Stimulated activated naive B cell treated with anti-CD40 and anti-IgM and Interleukin-4, amounts not matched to agents 10 μg/mL and 1 μg/mL and 100 μg/mL, for 72 hours (primary cell): ENCODE measurements around the gene STK17A.
"Not testable (repeated sequence)": the region's sequence is repeated elsewhere in the genome, so short reads cannot be mapped to it uniquely, and the experiment has no call there.

Source experiments
- ATAC-seq, 2 donors: fragments of 150-1000 bp; cut with Tn5 transposase; replicated peaks; 2 replicates each; pipeline ENCODE4 v1.10.0; 2021; ENCODE audit warnings: moderate library complexity in 1 of 2
- DNase-seq: peaks from one replicate; pipeline ENCODE4 v3.0.0; 2021
- H3K27ac Mint-ChIP-seq: one replicate; pipeline ENCODE4 v1.8.0; 2022; ENCODE audit warnings: mild to moderate bottlenecking, mixed read lengths
- H3K27me3 Mint-ChIP-seq, 2 donors: one replicate each; pipeline ENCODE4 v1.8.0; 2022; ENCODE audit warnings: mixed read lengths in 2 of 2
- H3K36me3 Mint-ChIP-seq, 2 donors: one replicate each; pipeline ENCODE4 v1.8.0; 2022; ENCODE audit warnings: mixed read lengths in 2 of 2, mild to moderate bottlenecking in 1 of 2
- H3K4me1 Mint-ChIP-seq, 2 donors: one replicate each; pipeline ENCODE4 v1.8.0; 2022; ENCODE audit warnings: mixed read lengths in 2 of 2, mild to moderate bottlenecking in 1 of 2
- H3K4me3 Mint-ChIP-seq, 2 donors: one replicate each; pipeline ENCODE4 v1.8.0; 2022; ENCODE audit warnings: mild to moderate bottlenecking in 2 of 2, mixed read lengths in 2 of 2, moderate library complexity in 1 of 2
- H3K9me3 Mint-ChIP-seq, 2 donors: one replicate each; pipeline ENCODE4 v1.8.0; 2022; ENCODE audit warnings: mixed read lengths in 2 of 2, mild to moderate bottlenecking in 1 of 2

STK17A gene

DNA sequence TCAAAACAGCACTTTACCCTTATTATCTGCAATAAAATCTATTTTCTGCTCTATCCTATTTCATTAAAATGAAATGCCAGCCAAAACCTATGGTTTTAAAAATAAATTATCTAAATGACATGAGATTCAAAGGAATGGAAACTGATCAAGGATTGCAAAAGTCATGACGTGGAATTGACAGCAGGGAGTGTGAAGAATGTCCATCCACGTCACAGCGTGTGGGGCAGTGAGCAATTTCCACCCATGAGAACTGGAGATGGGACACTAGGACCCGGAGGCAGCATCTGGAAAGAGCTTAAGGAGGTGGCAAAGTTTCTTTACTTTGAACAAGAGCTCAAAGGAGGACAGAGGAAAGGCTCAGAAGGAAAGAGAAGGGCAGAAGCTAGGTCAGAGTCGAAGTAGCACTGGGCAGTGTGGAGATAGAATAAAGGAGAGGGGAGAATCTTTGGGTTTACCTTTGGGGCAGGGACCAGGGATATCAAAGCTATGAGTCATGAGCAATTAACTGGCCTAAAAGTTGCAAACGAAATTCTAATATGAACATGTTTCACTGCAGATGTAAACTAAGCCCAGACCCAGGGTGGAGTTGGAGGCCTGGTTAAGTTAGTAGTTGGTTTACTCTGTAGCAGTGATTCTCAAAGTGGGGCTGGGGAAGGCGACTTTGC lies 24.9 kb upstream of the STK17A start:
- ATAC-seq (no peak), DNase-seq (no peak)
- peaks cover 34 to 39% of the 10 kb centered on the region in 2 donors for H3K27me3 Mint-ChIP-seq
- H3K36me3 Mint-ChIP-seq = no peaks in the 10 kb centered on the region
- no peak overlapping the region for H3K27ac Mint-ChIP-seq
- no peaks in the 10 kb centered on the region for H3K9me3 Mint-ChIP-seq
- H3K4me3 Mint-ChIP-seq = no peak overlapping the region
- no peaks in the 10 kb centered on the region for H3K4me1 Mint-ChIP-seq

DNA sequence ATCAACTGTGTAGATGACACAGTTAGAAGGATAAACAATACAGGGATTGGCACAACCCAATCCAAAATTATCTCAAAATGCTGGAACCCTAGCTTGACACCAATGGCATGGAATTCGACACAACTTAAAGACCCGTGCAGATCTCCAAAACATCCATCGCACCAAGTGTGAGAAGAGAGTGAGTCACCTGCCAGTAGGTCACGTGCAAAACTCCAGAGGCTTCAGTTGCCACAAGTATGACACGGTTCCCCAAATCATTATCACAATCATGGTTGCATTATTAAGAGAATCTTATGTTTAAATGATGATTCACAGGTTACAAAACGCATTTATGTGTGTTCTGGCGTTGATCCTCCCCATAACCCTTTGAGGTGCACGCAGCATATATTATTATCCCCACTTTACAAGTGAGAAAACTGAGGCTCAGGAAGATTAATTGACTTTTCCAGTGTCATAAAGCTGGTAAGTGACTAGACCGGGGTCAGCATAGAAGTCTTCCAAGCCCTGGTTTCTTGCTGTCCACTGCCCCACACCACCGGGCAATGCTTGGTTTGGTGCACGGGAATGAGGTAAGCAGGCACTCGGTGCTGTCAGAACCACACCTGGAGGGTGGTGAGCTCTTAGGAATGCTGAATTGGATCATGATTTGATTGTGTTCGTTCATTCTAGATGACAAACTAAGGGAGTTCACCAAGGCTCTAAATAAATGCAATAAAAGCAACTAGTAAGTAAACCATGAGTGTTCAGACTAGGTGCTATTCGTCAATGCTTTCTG lies 23.6 kb upstream of the STK17A start:
- H3K27me3 Mint-ChIP-seq = peaks cover 35 to 45% of the 10 kb centered on the region in 2 donors
- H3K36me3 Mint-ChIP-seq = no peaks in the 10 kb centered on the region
- ATAC-seq (no peak), DNase-seq (no peak)
- no peaks in the 10 kb centered on the region for H3K4me1 Mint-ChIP-seq
- no peak overlapping the region for H3K4me3 Mint-ChIP-seq
- H3K27ac Mint-ChIP-seq = no peak overlapping the region
- H3K9me3 Mint-ChIP-seq = no peaks in the 10 kb centered on the region

DNA sequence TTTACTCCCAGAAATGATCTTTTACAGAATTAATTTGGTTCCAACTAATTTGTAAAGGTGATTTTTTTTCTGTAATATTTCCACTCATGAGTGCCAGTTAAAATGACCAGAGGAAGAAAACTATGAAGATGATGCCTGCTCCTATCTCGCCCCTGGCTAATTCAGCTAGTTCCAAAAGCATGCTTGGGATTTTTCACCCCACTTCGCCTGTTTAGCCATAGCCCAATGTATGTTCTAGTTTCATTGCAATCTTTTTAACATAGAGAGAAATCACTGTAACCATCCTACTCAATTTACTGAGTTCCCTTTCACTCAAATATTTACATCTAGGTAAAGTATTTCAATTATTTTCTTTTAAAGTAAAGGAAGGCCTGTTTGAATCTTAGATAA lies 23.0 kb upstream of the STK17A start:
- no peaks in the 10 kb centered on the region for H3K4me1 Mint-ChIP-seq
- ATAC-seq (no peak), DNase-seq (no peak)
- H3K36me3 Mint-ChIP-seq = no peaks in the 10 kb centered on the region
- H3K4me3 Mint-ChIP-seq = no peak overlapping the region
- no peaks in the 10 kb centered on the region for H3K9me3 Mint-ChIP-seq
- no peak overlapping the region for H3K27ac Mint-ChIP-seq
- H3K27me3 Mint-ChIP-seq = peaks cover 31 to 43% of the 10 kb centered on the region in 2 donors

DNA sequence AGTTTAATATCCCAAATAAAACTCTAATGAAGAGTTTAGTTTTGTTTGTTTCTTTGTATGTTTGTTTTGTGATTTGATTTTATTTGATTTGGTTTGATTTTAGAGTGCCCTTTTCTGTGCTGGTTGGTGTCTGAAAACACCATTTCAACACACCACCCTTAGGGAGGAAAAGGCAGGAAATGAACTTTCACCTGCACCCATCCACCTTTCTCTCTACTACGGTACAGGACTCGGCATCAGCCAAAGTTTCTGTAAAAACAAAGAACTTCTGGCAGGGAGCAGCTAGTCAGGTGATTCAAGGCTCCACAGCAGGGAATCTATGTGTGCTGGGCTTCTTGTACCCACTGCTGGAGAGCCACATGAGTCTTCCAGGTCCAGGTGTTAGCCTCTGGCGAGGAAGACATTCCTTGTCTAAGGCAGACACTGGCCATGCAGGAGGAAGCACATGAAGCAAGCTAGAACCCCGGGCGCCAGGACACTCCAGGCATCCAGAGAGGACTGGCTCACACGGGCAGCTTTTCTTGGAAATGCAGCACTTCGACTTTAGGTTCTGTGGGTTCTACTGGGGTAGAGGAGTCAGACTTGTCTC lies 22.1 kb upstream of the STK17A start:
- Mint-ChIP-seq H3K4me3 (no peak overlapping the region), H3K27me3 (peaks cover 32 to 45% of the 10 kb centered on the region in 2 donors), H3K36me3 (no peaks in the 10 kb centered on the region), H3K27ac (no peak overlapping the region), H3K4me1 (no peaks in the 10 kb centered on the region), H3K9me3 (no peaks in the 10 kb centered on the region)
- no peak for ATAC-seq
- no peak for DNase-seq

DNA sequence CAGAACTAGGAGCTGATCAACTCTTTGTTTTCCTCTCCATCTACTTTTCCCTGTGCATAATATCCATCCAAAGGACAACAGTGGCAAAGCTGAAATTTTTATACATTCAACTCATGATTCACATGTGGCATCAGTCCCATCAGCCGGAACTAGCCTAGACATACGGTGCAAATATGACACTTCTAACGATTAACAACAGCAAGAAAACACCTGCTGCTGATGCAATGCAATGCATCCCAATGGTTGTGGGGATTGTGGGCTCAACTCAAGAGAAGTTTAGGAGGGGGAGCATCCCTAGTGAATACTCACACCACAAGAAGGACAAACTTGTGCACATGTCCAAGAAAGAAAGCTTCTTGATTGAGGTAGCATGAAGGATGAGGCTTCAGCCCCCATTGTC lies 20.5 kb upstream of the STK17A start:
- ATAC-seq = no peak
- no peaks in the 10 kb centered on the region for H3K9me3 Mint-ChIP-seq
- peaks cover 28 to 40% of the 10 kb centered on the region in 2 donors for H3K27me3 Mint-ChIP-seq
- DNase-seq = no peak
- no peak overlapping the region for H3K27ac Mint-ChIP-seq
- H3K36me3 Mint-ChIP-seq = no peaks in the 10 kb centered on the region
- no peaks in the 10 kb centered on the region for H3K4me1 Mint-ChIP-seq
- H3K4me3 Mint-ChIP-seq = no peak overlapping the region

DNA sequence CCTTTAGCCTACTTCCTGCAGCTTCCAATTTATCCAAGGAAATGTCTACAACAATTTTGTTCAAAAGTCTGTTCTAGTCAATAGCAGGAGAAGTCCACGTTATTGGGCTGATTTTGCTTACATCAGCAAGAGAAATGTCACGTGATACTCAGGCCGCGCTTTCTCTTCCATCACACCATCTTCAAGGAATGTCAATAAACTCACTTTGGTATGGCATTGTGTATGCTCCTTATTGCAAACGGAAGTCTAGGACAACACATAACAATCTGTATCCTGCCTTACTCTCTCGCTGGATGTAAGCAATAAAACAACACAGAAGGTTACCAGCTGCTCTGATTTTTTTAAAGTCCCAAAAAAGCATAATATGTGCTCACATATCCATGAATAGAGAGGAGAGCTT lies 17.1 kb upstream of the STK17A start:
- H3K4me3 Mint-ChIP-seq = no peak overlapping the region
- H3K27ac Mint-ChIP-seq = no peak overlapping the region
- peaks cover 0 to 2% of the 10 kb centered on the region in 2 donors for H3K4me1 Mint-ChIP-seq
- H3K27me3 Mint-ChIP-seq = peaks cover 22 to 45% of the 10 kb centered on the region in 2 donors
- H3K9me3 Mint-ChIP-seq = no peaks in the 10 kb centered on the region
- DNase-seq (no peak), ATAC-seq (no peak)
- no peaks in the 10 kb centered on the region for H3K36me3 Mint-ChIP-seq

DNA sequence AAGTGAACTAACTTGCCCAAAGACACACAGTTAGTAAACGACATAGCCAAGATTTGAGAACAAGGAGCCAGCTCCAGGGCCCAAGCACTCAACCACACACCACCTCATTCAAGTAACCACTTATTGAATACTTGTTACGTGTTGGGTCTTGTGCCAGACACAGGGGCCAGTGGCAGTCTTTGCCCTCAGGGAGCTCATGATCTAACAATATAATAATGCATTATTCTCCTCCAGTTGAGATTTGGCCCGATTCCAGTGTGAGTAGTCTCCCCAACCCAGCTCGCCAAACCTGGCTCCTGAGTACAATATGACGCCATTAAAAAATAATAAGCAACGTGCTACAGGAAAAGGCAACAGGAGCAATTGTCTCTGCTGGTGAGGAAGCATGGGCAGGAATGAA lies 14.4 kb upstream of the STK17A start:
- no peak overlapping the region for H3K4me3 Mint-ChIP-seq
- H3K4me1 Mint-ChIP-seq = peaks cover 4 to 5% of the 10 kb centered on the region in 2 donors
- H3K27me3 Mint-ChIP-seq = peaks cover 5 to 21% of the 10 kb centered on the region in 2 donors
- no peak overlapping the region for H3K27ac Mint-ChIP-seq
- no peak for DNase-seq
- no peaks in the 10 kb centered on the region for H3K36me3 Mint-ChIP-seq
- no peak for ATAC-seq
- no peaks in the 10 kb centered on the region for H3K9me3 Mint-ChIP-seq

DNA sequence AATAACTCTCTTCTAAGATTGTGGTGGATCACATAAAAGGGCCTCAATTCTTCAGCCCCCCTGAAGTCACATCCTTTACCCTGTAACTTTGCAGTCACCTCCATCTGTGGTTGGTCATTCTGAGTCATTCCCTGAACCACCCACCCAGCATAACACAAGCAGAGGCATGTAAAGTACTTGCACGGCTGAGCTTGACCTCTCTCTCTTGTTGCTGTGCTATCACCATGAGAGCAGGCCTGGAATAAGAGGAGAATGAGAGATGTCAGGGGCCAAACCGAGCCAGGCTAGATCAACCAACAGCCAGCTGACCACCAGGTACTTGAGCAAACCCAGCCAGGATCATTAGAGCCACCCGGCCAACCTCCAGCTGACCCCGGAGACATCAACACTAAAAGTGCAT lies 13.5 kb upstream of the STK17A start:
- no peak for DNase-seq
- H3K36me3 Mint-ChIP-seq = no peaks in the 10 kb centered on the region
- H3K27me3 Mint-ChIP-seq = peaks cover 5 to 18% of the 10 kb centered on the region in 2 donors
- H3K4me1 Mint-ChIP-seq = peaks cover 4 to 5% of the 10 kb centered on the region in 2 donors
- no peak overlapping the region for H3K4me3 Mint-ChIP-seq
- ATAC-seq = peak in 1 of 2 donors; percentile 62
- H3K9me3 Mint-ChIP-seq = no peaks in the 10 kb centered on the region
- no peak overlapping the region for H3K27ac Mint-ChIP-seq

DNA sequence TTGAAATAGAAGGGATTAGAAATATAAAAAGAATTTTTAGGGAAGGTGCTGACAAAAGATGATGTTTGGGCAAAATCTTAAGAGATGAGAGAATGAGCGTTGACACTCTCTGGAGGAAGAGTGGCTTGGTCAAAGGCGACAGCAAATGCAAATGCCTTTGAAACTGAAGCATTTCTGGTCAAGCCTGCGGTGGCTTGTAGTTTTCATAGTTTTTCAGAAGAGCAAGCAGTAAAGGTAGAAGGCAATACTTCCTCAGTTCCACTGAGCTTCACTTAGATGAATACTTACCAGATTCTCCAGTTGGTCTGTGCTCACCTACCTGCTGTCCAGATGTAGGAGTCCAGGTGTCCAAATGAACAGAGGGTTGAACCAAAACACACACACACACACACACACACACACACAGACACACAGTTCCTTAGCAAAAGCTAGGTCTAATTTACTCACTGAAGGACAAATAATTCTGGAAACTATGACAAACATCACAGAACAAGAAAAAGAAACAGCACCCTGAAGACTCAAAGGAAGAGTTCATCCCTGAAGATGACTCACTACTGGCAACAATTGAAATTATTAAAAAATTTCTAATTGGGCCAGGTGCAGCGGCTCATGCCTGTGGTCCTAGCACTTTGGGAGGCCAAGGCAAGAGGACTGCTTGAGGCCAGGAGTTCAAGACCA lies 12.1 kb upstream of the STK17A start:
- Mint-ChIP-seq H3K4me3 (no peak overlapping the region), H3K36me3 (no peaks in the 10 kb centered on the region), H3K27me3 (peaks cover 0 to 11% of the 10 kb centered on the region in 2 donors), H3K4me1 (peaks cover 4 to 5% of the 10 kb centered on the region in 2 donors), H3K9me3 (no peaks in the 10 kb centered on the region), H3K27ac (no peak overlapping the region)
- DNase-seq = no peak
- no peak for ATAC-seq

DNA sequence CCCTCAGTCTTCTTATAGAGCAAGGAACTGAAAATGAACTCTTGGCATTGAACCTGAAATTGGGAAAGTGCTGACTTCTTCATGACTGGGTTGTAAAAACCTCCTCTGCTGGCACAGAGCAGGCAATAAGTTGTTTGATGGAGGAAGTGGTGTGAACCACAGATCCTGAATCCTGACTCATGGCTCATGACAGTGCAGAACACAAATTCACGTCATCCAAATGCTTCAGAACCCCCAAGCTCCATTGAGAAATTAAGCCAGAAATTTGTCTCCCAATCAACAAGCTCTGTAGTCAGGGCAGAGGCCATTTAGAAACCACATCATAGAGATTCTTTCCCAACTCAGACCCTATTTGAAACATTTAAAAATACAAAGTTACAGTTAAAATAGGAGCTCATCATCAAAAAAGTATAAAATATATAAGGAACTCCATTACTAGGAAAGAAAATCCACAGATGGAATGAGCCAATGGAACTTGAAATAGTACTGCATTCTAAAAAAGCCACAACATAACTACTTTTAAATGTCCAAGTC lies 10.3 kb upstream of the STK17A start:
- Mint-ChIP-seq H3K9me3 (no peaks in the 10 kb centered on the region), H3K27ac (no peak overlapping the region), H3K36me3 (no peaks in the 10 kb centered on the region), H3K4me1 (peaks cover 4 to 9% of the 10 kb centered on the region in 2 donors), H3K27me3 (peaks cover 0 to 11% of the 10 kb centered on the region in 2 donors), H3K4me3 (no peak overlapping the region)
- ATAC-seq (peak; percentile 77 to 86), DNase-seq (no peak)

DNA sequence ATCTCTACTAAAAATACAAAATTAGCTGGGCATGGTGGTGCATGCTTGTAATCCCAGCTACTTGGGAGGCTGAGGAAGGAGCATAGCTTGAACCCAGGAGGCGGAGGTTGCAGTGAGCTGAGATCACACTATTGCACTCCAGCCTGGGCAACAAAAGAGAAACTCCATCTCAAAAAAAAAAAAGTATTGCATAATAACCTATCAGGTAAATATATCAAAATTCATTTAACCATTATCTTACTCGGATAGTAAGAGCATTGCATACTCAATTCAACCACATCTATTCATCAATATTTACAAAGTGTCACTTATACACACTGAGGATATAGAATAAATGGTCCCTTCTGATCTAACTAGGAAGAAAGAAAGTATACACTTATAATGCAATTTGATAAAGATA lies 9.1 kb upstream of the STK17A start:
- H3K36me3 Mint-ChIP-seq, H3K4me3 Mint-ChIP-seq, H3K9me3 Mint-ChIP-seq, ATAC-seq, H3K27ac Mint-ChIP-seq, DNase-seq, H3K27me3 Mint-ChIP-seq: not testable (repeated sequence)
- peaks cover 6 to 10% of the 10 kb centered on the region in 2 donors for H3K4me1 Mint-ChIP-seq

DNA sequence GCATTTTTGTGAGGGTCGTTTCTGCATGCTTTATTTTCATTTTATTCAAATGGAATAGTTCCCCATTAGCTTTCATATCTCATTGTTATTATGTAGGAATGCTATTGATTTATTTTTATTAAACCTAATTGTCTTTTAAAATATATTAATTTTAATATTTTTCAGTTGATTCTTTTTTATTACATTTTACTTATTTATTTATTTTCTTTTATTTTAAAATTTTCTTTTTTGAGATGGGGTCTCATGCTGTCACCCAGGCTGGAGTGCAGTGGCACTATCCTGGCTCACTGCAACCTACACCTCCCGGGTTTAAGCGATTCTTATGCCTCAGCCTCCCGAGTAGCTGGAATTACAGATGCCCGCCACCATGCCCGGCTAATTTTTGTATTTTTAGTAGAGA lies 7.4 kb upstream of the STK17A start:
- no peak overlapping the region for H3K27ac Mint-ChIP-seq

DNA sequence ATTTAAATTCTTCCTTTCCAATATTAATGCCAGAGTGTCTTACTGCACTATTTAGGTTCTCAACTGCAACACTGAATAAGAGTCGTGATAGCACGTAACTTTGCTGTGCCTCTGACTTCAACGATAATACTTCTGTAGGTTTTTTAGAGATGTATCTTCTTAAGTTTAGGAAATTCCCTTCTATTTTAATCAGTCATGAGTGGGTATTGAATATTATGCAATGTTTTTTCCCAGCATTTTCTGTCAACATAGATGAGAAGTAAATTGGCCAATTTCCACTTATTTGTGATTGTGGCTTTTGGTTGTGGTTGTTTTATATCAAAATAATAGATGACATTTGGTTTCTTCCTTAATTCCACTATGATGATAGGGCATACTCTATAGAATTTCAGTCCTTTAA lies 6.7 kb upstream of the STK17A start:
- ATAC-seq (no peak), DNase-seq (no peak)
- Mint-ChIP-seq H3K27me3 (peaks cover 0 to 5% of the 10 kb centered on the region in 2 donors), H3K36me3 (no peaks in the 10 kb centered on the region), H3K27ac (no peak overlapping the region), H3K9me3 (no peaks in the 10 kb centered on the region), H3K4me3 (no peak overlapping the region), H3K4me1 (peaks cover 4 to 10% of the 10 kb centered on the region in 2 donors)

More for the DNA sequence above, 7.4 kb upstream of the STK17A start:
- DNase-seq (no peak), ATAC-seq (no peak)
- Mint-ChIP-seq H3K36me3 (no peaks in the 10 kb centered on the region), H3K9me3 (no peaks in the 10 kb centered on the region), H3K4me3 (no peak overlapping the region), H3K27me3 (peaks cover 0 to 3% of the 10 kb centered on the region in 2 donors), H3K4me1 (peaks cover 4 to 10% of the 10 kb centered on the region in 2 donors)

DNA sequence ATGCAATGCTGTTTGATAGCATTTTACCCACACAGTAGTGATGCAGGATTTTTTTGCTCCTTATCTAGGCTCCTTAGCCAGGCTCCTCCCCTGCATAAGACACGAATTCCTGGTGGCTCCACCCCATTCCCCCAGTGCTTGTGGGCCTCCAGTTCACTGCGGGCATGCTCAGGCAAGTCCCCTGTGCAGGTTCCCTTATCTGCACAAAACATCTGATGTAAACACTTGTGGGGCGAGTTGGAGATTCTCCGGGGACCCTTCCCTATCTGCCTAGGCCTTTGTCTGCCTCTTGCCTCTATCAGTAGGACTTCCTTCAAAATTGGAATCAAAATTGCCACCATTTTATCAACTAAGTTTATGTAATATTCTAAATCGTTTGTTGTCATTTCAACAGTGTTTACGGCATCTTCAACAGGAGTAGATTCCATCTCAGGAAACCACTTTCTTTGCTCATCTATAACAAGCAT lies 5.4 kb upstream of the STK17A start:
- Mint-ChIP-seq H3K27ac (no peak overlapping the region), H3K27me3 (peaks cover 0 to 11% of the 10 kb centered on the region in 2 donors), H3K4me1 (peaks cover 4 to 11% of the 10 kb centered on the region in 2 donors), H3K36me3 (no peaks in the 10 kb centered on the region), H3K9me3 (no peaks in the 10 kb centered on the region), H3K4me3 (no peak overlapping the region)
- DNase-seq = no peak
- ATAC-seq = no peak
